DMS79 (cell line): Measurements from ENCODE around the gene TMEM9.

Source experiments
- DNase-seq: peaks from one replicate; lab custom pipeline; 2025; lab: John Stamatoyannopoulos, UW

The TMEM9 gene

GRCh38 chr1:201145132-201145531 lies 9.1 kb downstream of the TMEM9 start:
- no peak for DNase-seq

- DNase-seq: no peak
Observed at GRCh38 chr1:201144701-201145100, 9.6 kb downstream of the TMEM9 start.

GRCh38 chr1:201143726-201144635 lies 10.3 kb downstream of the TMEM9 start:
- no peak for DNase-seq

- DNase-seq: no peak
Observed at GRCh38 chr1:201142849-201143725, 11.2 kb downstream of the TMEM9 start.

GRCh38 chr1:201142011-201142848 lies 12.0 kb downstream of the TMEM9 start:
- DNase-seq: no peak

GRCh38 chr1:201141418-201141817 lies 12.9 kb downstream of the TMEM9 start:
- DNase-seq: no peak

GRCh38 chr1:201140941-201141260 lies 13.4 kb downstream of the TMEM9 start:
- DNase-seq: no peak

- DNase-seq: no peak
Observed at GRCh38 chr1:201140235-201140940, 13.9 kb downstream of the TMEM9 start.

GRCh38 chr1:201139756-201140155 lies 14.5 kb downstream of the TMEM9 start:
- DNase-seq: no peak

GRCh38 chr1:201139306-201139705 lies 15.0 kb downstream of the TMEM9 start:
- no peak for DNase-seq

- no peak for DNase-seq
Observed at GRCh38 chr1:201138311-201138840, 15.9 kb downstream of the TMEM9 start.

GRCh38 chr1:201137579-201138310 lies 16.5 kb downstream of the TMEM9 start:
- DNase-seq: no peak

GRCh38 chr1:201137024-201137392 lies 17.3 kb downstream of the TMEM9 start:
- DNase-seq: no peak

- DNase-seq: no peak
Observed at GRCh38 chr1:201136355-201137023, 17.8 kb downstream of the TMEM9 start.

- no peak for DNase-seq
Observed at GRCh38 chr1:201134405-201134804, 19.9 kb downstream of the TMEM9 start.

- DNase-seq: no peak
Observed at GRCh38 chr1:201131398-201131797, 22.9 kb downstream of the TMEM9 start.

GRCh38 chr1:201128962-201129361 lies 25.3 kb downstream of the TMEM9 start:
- DNase-seq: no peak

GRCh38 chr1:201128476-201128875 lies 25.8 kb downstream of the TMEM9 start:
- no peak for DNase-seq

- DNase-seq: no peak
Observed at GRCh38 chr1:201127755-201128455, 26.4 kb downstream of the TMEM9 start.
